ENCODE data around the gene TSHZ2. TPM values are rescaled to one million over a fixed set of nuclear protein-coding genes. Genes with fewer than 3 reads are reported as not detected.

The TSHZ2 gene
- total and polyA plus RNA-seq, 2 donors (not counting 3 experiments of a cell fraction or from before 2014, with no cell fraction given), result not detected

DNA sequence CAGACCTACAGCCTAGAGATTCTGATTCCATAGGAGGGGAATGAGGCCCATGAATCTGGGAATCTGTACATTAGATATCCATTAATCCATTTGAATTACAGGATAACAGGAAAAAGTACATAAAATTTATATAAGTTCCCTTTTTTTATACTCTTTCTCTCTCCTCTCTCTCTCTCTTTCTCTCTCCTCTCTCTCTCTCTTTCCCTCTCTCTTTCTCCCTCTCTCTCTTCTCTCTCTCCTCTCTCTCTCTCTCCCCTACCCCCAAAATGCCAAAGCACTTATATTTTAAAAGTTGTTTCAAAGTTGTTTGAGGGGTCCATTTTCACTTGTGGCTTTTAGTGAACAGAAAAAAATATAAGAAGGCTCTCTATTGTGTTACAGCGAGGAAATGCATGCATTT lies 15.1 kb downstream of the TSHZ2 start:
- intact Hi-C loops (cut with micrococcal nuclease) (no loop called here), dilution Hi-C loops (cut with MboI; ENCODE audit: extremely low pct_ligation_motif_present, low sequenced_read_pairs) (no loop called here)
- H3K9me3 ChIP-seq (replicated peaks; ENCODE audit: control insufficient read depth, insufficient read depth, low read length), result no peaks in the 10 kb centered on the region
- no peak for FAIRE-seq
- no peak for TF ChIP-seq FOS (IDR thresholded peaks at IDR 0.05; ENCODE audit: borderline replicate concordance, insufficient read depth, low read length)
- no peak for TF ChIP-seq POLR2AphosphoS5 (IDR thresholded peaks at IDR 0.05; ENCODE audit: insufficient read depth, low read depth, low read length)
- TF ChIP-seq, protein P1, sequence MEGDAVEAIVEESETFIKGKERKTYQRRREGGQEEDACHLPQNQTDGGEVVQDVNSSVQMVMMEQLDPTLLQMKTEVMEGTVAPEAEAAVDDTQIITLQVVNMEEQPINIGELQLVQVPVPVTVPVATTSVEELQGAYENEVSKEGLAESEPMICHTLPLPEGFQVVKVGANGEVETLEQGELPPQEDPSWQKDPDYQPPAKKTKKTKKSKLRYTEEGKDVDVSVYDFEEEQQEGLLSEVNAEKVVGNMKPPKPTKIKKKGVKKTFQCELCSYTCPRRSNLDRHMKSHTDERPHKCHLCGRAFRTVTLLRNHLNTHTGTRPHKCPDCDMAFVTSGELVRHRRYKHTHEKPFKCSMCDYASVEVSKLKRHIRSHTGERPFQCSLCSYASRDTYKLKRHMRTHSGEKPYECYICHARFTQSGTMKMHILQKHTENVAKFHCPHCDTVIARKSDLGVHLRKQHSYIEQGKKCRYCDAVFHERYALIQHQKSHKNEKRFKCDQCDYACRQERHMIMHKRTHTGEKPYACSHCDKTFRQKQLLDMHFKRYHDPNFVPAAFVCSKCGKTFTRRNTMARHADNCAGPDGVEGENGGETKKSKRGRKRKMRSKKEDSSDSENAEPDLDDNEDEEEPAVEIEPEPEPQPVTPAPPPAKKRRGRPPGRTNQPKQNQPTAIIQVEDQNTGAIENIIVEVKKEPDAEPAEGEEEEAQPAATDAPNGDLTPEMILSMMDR (IDR thresholded peaks at IDR 0.05; ENCODE audit: extremely low read depth in 1 of 2, insufficient read depth in 1 of 2, low read depth in 1 of 2, low read length in 2 of 2), result no peak
- H3K27me3 ChIP-seq (ENCODE audit: control insufficient read depth in 2 of 2, insufficient read depth in 2 of 2, low read length in 2 of 2), result no peaks in the 10 kb centered on the region
- no peak overlapping the region for H3K27ac ChIP-seq (ENCODE audit: insufficient read depth, low read depth, low read length)
- CTCF ChIA-PET, result no interaction called here
- no TSS peak for BruUV-seq (replicated peaks)
- POLR2A ChIA-PET, result no interaction called here
- no peaks in the 10 kb centered on the region for H3K4me1 ChIP-seq (ENCODE audit: control insufficient read depth, extremely low read depth, insufficient read depth, low read length)
- no peaks in the 10 kb centered on the region for H3K79me2 ChIP-seq (ENCODE audit: control insufficient read depth, insufficient read depth, low read length)
- no peak overlapping the region for H3K4me3 ChIP-seq (replicated peaks in 1 of 3; ENCODE audit: insufficient read depth in 1 of 3, low read depth in 1 of 3, low read length in 3 of 3)
- H4K20me1 ChIP-seq (replicated peaks; ENCODE audit: control insufficient read depth, extremely low read depth, insufficient read depth, low read length), result no peaks in the 10 kb centered on the region
- no peak overlapping the region for H3K4me2 ChIP-seq (ENCODE audit: insufficient read depth, low read length)
- no peak overlapping the region for H3K9ac ChIP-seq (replicated peaks; ENCODE audit: extremely low read depth, insufficient read depth, low read length)
- H3K9me1 ChIP-seq (replicated peaks; ENCODE audit: control insufficient read depth, extremely low read depth, insufficient read depth, low read length), result no peaks in the 10 kb centered on the region
- no peaks in the 10 kb centered on the region for H3K36me3 ChIP-seq (ENCODE audit: control insufficient read depth in 2 of 2, extremely low read depth in 1 of 2, insufficient read depth in 2 of 2, low read length in 2 of 2)
- H2AFZ ChIP-seq (ENCODE audit: low read depth, low read length), result no peak overlapping the region
- DNase-seq (ENCODE audit: low read depth, low spot score), result no peak

DNA sequence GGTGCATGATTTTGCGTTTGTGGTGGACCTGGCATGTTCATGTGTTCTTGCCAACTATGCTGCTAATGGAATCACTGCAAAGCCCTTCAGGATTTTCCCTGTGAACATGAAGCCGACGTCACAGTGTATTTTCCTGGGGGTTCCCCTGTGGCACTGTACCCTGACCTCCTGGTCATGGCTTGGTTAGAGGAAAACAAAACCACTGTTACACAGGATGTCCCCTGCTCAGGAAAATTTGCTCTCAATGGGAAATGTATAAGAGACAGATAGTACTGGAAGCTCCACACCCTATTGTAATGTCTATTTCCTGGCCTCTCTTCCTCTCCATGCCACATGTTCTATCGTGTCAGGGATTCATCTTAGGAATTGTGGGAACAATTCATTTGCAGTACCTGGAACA lies 19.7 kb downstream of the TSHZ2 start:
- Histone ChIP-seq H3K79me2 (ENCODE audit: control insufficient read depth, insufficient read depth, low read length) (no peaks in the 10 kb centered on the region), H3K4me3 (replicated peaks in 1 of 3; ENCODE audit: insufficient read depth in 1 of 3, low read depth in 1 of 3, low read length in 3 of 3) (no peak overlapping the region), H3K4me1 (ENCODE audit: control insufficient read depth, extremely low read depth, insufficient read depth, low read length) (no peaks in the 10 kb centered on the region), H4K20me1 (replicated peaks; ENCODE audit: control insufficient read depth, extremely low read depth, insufficient read depth, low read length) (no peaks in the 10 kb centered on the region), H3K9ac (replicated peaks; ENCODE audit: extremely low read depth, insufficient read depth, low read length) (no peak overlapping the region), H3K36me3 (ENCODE audit: control insufficient read depth in 2 of 2, extremely low read depth in 1 of 2, insufficient read depth in 2 of 2, low read length in 2 of 2) (no peaks in the 10 kb centered on the region), H3K9me3 (replicated peaks; ENCODE audit: control insufficient read depth, insufficient read depth, low read length) (no peaks in the 10 kb centered on the region), H3K27ac (ENCODE audit: insufficient read depth, low read depth, low read length) (no peak overlapping the region), H3K4me2 (ENCODE audit: insufficient read depth, low read length) (no peak overlapping the region), H2AFZ (ENCODE audit: low read depth, low read length) (no peak overlapping the region), H3K27me3 (ENCODE audit: control insufficient read depth in 2 of 2, insufficient read depth in 2 of 2, low read length in 2 of 2) (no peaks in the 10 kb centered on the region), H3K9me1 (replicated peaks; ENCODE audit: control insufficient read depth, extremely low read depth, insufficient read depth, low read length) (no peaks in the 10 kb centered on the region)
- TF ChIP-seq, protein P2, sequence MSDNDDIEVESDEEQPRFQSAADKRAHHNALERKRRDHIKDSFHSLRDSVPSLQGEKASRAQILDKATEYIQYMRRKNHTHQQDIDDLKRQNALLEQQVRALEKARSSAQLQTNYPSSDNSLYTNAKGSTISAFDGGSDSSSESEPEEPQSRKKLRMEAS (IDR thresholded peaks at IDR 0.05; ENCODE audit: insufficient read depth, insufficient read length), result no peak
- TF ChIP-seq MYC (IDR thresholded peaks at IDR 0.05; ENCODE audit: low read depth, low read length) (no peak), POLR2AphosphoS5 (IDR thresholded peaks at IDR 0.05; ENCODE audit: insufficient read depth, low read depth, low read length) (no peak), EZH2 (IDR thresholded peaks at IDR 0.05; ENCODE audit: borderline replicate concordance, low read depth, low read length, severe bottlenecking) (no peak), JUN (IDR thresholded peaks at IDR 0.05; ENCODE audit: borderline replicate concordance, insufficient read depth, insufficient read length, low read depth) (no peak), GATA2 (IDR thresholded peaks at IDR 0.05; ENCODE audit: insufficient read depth, insufficient read length, low read depth, low read length) (no peak), FOS (IDR thresholded peaks at IDR 0.05; ENCODE audit: borderline replicate concordance, insufficient read depth, low read length) (no peak), POLR2A (IDR thresholded peaks at IDR 0.05; ENCODE audit: low read depth, low read length) (no peak)
- TF ChIP-seq, protein P1 (IDR thresholded peaks at IDR 0.05; ENCODE audit: extremely low read depth in 1 of 2, insufficient read depth in 1 of 2, low read depth in 1 of 2, low read length in 2 of 2), result no peak
- no TSS peak for BruUV-seq (replicated peaks)
- FAIRE-seq, result no peak
- dilution Hi-C loops (cut with MboI; ENCODE audit: extremely low pct_ligation_motif_present, low sequenced_read_pairs), result no loop called here
- intact Hi-C loops (cut with micrococcal nuclease), result no loop called here
- no peak for DNase-seq (ENCODE audit: low read depth, low spot score)
- POLR2A ChIA-PET, result no interaction called here
- CTCF ChIA-PET, result no interaction called here
